Ishikawa (cell line): ENCODE results near the gene CYB5RL.

ENCODE experiments used
- CEBPB ChIP-seq: IDR thresholded peaks from 2 replicates; pipeline ENCODE4 v1.6.1; 2012
- CREB1 ChIP-seq: IDR thresholded peaks from 2 replicates; pipeline ENCODE4 v1.6.1; 2012; ENCODE audit warnings: low read depth
- EGR1 ChIP-seq: IDR thresholded peaks from 2 replicates; pipeline ENCODE4 v1.6.1; 2012
- EP300 ChIP-seq: IDR thresholded peaks from 2 replicates; pipeline ENCODE4 v1.6.1; 2012; ENCODE audit warnings: borderline replicate concordance
- FOXM1 ChIP-seq: IDR thresholded peaks from 2 replicates; pipeline ENCODE4 v1.6.1; 2012; ENCODE audit warnings: low read depth, borderline replicate concordance
- MAX ChIP-seq: IDR thresholded peaks from 2 replicates; pipeline ENCODE4 v1.6.1; 2012
- NFIC ChIP-seq: IDR thresholded peaks from 2 replicates; pipeline ENCODE4 v1.6.1; 2012
- RAD21 ChIP-seq: IDR thresholded peaks from 2 replicates; pipeline ENCODE4 v1.6.1; 2012; ENCODE audit warnings: low read depth
- REST ChIP-seq: IDR thresholded peaks from 2 replicates; pipeline ENCODE4 v1.6.1; 2012; ENCODE audit warnings: low read depth, mild to moderate bottlenecking
- TAF1 ChIP-seq: IDR thresholded peaks from 2 replicates; pipeline ENCODE4 v1.6.1; 2012; ENCODE audit warnings: low read depth, mild to moderate bottlenecking
- TCF12 ChIP-seq: IDR thresholded peaks from 2 replicates; pipeline ENCODE4 v1.6.1; 2012; ENCODE audit warnings: low read depth
- TEAD4 ChIP-seq: IDR thresholded peaks from 2 replicates; pipeline ENCODE4 v1.6.1; 2012
- USF1 ChIP-seq: IDR thresholded peaks from 2 replicates; pipeline ENCODE4 v1.6.1; 2012
- YY1 ChIP-seq: IDR thresholded peaks from 2 replicates; pipeline ENCODE4 v1.6.1; 2012; ENCODE audit warnings: low read depth
- ZBTB7A ChIP-seq: IDR thresholded peaks from 2 replicates; pipeline ENCODE4 v1.6.1; 2012; ENCODE audit warnings: low read depth

The CYB5RL gene

GRCh38 chr1:54199765-54200518 is at the start of gene CYB5RL, which contains the start of gene MRPL37:
Gene CYB5RL (minus strand): TSS chr1:54200030. CDS start chr1:54195616, 4,414 bp downstream.
Gene MRPL37 (plus strand): TSS chr1:54200167. CDS start chr1:54200244, 77 bp downstream.
- TF ChIP-seq REST: no peak
- TF ChIP-seq ZBTB7A: peak; percentile 45; the same call in 1 of the 2 replicates
- TF ChIP-seq CREB1: no peak
- peak; percentile 90 for TF ChIP-seq USF1
- TF ChIP-seq EP300: no peak
- no peak for TF ChIP-seq CEBPB
- TF ChIP-seq YY1: peak; percentile 98
- TF ChIP-seq EGR1: no peak
- TF ChIP-seq TEAD4: no peak
- TF ChIP-seq MAX: no peak; the same call in none of the 2 replicates
- no peak; the same call in 1 of the 2 replicates for TF ChIP-seq TCF12
- TF ChIP-seq FOXM1: no peak
- TF ChIP-seq TAF1: peak; percentile 97
- TF ChIP-seq RAD21: no peak; the same call in 1 of the 2 replicates
- peak; percentile 52; the same call in 1 of the 2 replicates for TF ChIP-seq NFIC

- TF ChIP-seq CREB1 (no peak), NFIC (no peak), MAX (no peak), FOXM1 (no peak), EGR1 (no peak), TEAD4 (no peak), ZBTB7A (no peak), USF1 (no peak), EP300 (no peak), RAD21 (no peak), CEBPB (no peak), YY1 (no peak)
These were observed 49.1 kb upstream of the CYB5RL start for GRCh38 chr1:54248966-54249365.

- TF ChIP-seq RAD21 (no peak), CEBPB (no peak), EP300 (no peak), FOXM1 (no peak), YY1 (no peak)
These were observed 48.2 kb upstream of the CYB5RL start for GRCh38 chr1:54247863-54248515.

GRCh38 chr1:54246116-54246721 is 46.4 kb upstream of the CYB5RL start:
- TF ChIP-seq TAF1: no peak
- no peak for TF ChIP-seq NFIC
- TF ChIP-seq CREB1: no peak
- TF ChIP-seq REST: no peak
- no peak for TF ChIP-seq EGR1
- no peak for TF ChIP-seq TCF12
- no peak for TF ChIP-seq EP300
- TF ChIP-seq CEBPB: no peak
- no peak for TF ChIP-seq MAX
- no peak for TF ChIP-seq ZBTB7A
- TF ChIP-seq RAD21: no peak
- no peak for TF ChIP-seq FOXM1
- no peak for TF ChIP-seq YY1
- no peak for TF ChIP-seq TEAD4
- no peak for TF ChIP-seq USF1
